HG03159 (cell line): ENCODE data around the gene ZBTB7C.

Experiments used
- ATAC-seq: cut with Tn5 transposase; IDR thresholded peaks from one replicate; pipeline ENCODE4 v1.9.1; 2021; ENCODE audit warnings: mild to moderate bottlenecking, moderate library complexity; ENCODE audit not compliant: unreplicated experiment

Gene ZBTB7C

GRCh38 chr18:48355276-48356115 is 53.7 kb downstream of the ZBTB7C start:
- ATAC-seq = no peak

DNA sequence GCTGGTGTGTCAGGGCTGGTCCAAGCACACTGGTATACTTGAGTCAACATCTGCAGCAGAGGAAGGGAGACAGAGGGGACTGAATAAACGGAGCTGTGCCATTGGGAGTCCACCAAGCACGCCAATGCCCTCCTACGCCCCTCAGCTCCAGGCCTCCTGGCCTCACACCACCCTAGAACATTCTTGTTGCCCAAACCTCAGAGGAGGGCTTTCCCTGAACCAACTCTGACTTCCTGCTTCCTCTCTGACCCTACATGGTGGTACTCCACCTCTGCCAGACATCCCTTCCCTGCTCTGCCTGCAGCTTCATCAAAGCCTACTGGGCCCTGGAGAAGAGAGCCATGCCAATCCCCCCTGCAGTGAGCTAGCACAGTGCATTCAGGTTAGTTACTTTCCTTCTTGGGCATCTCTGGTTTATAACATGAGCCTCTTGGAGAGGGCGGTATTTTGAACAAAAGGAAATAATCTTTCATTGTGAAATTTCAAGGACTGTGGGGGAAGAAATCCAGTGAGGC is 54.4 kb downstream of the ZBTB7C start:
- ATAC-seq = no peak

DNA sequence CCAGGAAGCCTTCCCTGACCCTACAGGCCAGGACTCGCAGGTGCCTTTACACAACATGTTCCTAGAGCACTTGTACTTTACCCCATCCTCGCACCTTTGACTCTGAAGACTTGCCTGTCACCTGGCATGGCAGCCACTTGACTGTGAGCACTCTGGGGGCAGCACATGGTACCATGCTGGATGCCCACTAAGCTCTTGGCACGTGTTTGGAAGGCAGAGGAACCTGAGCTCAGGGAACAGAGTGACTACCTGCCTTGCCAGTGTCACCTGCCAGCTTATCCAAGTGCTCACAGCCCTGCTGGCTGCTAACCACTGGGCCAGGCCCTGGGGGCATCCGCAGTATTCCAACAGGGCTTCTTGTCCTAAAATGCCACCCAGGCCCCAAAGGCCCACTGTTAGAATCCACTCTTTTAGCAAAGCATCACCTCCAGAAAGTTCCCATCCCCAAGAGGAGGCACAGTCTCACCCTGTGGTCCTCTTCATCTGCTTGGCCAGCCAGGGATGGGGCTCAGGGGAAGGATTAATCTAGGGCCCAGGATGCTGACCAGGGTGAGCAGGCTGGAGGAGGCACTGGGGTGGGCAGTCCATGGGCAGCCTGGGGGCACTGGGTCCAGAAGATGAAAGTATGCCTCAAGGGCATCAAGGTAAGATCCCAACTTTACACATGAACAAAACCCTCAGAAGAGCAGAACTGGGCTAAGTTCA is 57.0 kb downstream of the ZBTB7C start:
- no peak for ATAC-seq

DNA sequence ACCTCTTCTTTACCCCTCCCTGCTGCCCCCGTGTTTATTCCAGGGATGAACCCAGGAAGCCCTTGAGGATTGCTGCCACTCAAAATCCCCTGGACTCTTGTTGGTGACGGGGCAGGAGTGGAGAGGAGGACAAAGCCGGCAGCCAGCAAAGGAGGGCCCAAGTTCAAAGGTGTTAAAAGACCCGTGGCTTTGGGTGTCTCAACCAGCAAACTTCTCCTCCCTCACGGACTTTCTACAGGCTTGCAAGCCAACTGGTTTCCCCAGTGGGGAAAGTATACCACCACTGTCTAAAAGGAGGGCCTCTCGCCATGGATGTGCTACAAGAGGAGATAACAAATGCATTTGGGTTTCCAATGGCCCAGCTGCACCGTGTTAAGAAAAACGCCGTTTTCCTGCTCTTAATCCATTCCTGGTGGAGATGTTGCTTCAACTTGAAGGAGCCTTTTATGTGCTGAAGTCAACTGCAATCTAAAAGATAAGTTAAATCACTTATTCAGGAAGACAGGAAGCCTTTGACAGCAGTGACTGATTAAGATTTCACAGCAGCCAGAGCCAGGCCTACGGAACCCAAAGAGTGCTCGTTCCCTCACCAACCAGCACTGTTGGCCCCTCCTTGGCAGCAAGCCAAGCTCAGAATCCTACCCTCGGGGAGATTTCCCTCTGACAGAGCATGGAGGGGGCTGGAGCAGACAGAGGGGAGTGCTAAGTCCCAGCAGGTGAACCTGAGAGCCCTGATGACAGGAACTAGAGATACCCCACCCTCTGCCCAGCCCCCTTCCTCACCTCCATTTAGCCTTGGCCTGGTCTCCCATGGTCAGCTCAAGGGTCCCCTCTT is 57.8 kb downstream of the ZBTB7C start:
- ATAC-seq = no peak

- ATAC-seq = no peak
Measured at GRCh38 chr18:48348739-48349138, 60.4 kb downstream of the ZBTB7C start.

DNA sequence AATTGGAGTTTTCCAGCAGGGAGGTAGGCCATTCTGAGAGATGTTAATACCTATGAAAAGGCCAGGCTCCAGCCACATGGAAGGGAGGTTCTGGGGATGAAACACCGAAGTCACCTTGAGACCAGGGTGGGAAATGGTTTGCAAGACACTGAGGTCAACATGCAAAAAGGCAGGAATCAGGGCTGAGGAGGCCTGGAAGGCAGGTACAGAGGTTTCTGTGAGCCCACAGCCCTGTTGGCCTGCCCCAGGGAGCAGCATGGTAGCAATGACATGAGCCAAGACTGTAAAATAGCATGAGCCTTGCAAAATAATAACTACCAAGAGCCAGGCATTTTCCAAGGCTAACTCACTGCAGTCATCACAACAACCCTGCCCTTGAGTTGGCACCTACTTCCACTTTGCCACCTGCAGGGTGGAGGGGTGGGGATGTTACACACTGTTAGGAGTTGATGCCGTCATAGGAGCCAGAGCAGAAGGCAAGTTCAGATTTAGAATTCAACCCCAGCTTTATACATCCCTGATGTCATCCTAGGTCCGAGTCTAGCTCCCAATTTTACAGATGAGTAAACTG is 61.3 kb downstream of the ZBTB7C start:
- ATAC-seq = no peak

- ATAC-seq = no peak
Measured at GRCh38 chr18:48345596-48345995, 63.6 kb downstream of the ZBTB7C start.

GRCh38 chr18:48342581-48342980 is 66.6 kb downstream of the ZBTB7C start:
- no peak for ATAC-seq

DNA sequence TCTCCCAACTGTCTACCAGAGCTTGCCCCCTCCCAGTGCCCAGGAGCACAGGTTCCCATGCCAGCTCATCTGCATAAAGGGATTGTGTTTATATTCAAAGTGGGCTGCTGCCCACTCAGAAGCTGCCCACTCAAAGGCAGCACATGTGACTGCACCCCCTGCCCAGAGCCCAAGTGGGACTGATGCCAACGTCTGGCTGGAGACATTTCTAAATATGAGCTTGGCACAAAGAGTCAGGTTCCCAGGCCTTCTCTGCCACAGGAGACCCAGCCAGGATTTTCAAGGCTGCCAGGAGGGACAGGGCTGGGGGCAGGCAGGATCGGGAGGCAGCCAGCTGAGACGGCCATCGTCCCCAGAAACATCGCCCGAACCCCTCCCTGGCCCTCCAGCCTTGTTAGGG is 67.1 kb downstream of the ZBTB7C start:
- no peak for ATAC-seq

DNA sequence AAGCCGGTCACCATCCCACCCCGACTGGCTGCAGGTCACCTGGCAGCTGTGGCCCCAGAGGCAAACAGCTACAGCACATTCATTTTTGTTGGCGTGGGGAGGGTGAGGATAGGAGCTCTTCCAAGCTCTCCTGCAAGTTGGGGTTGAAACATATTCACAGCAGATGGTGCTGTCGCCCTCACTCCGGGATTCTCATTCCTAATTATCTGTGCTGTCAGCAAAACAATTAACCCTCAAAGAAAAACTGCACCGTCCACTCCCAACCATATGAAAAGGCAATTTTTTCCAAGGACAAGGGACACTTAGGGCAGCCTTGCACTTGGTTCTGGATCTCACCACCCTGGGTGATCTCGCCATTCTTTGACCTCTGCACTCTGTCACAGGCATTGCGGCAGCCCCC is 68.6 kb downstream of the ZBTB7C start:
- ATAC-seq = no peak

- no peak for ATAC-seq
Measured at GRCh38 chr18:48339692-48340091, 69.5 kb downstream of the ZBTB7C start.

GRCh38 chr18:48338915-48339314 is 70.3 kb downstream of the ZBTB7C start:
- ATAC-seq = no peak

DNA sequence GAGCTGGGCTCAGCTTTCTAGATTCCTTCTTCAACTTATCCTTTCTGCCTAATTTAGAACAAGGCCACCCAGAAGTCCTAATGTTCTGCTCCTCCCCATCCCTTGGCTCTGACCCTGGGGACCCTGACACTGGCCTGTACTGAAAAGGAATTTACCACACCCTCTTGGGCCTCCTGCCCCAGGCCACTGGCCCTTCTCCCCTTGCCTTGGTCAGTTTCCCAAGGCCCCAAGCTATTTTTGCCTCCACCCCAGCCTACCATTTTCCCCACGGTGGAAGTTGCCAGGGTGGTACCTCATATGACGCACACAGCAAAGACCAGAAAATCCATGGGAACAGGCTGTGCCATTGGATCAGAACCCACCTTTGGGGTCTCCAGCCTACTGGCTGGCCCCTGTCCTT is 72.1 kb downstream of the ZBTB7C start:
- ATAC-seq = no peak

DNA sequence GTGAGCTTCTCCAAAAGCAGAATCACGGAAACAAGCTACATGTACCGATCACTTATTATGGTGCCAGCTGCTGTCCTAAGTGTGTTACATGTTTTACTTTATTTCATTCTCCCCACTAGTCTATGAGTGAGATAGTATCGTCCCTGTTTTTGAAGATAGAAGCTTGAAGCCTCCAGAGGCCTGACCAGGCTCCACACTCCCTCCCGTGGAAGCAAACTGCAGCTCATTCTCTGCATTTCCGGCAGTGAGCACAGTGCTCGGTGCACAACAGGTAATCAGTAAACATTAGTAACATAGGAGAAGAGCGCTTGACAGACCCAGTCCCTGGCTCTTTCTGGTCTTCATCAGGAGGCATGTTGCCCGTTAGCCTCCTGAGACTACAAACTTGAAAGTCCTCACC is 72.9 kb downstream of the ZBTB7C start:
- no peak for ATAC-seq

- no peak for ATAC-seq
Measured at GRCh38 chr18:48335829-48336228, 73.4 kb downstream of the ZBTB7C start.

DNA sequence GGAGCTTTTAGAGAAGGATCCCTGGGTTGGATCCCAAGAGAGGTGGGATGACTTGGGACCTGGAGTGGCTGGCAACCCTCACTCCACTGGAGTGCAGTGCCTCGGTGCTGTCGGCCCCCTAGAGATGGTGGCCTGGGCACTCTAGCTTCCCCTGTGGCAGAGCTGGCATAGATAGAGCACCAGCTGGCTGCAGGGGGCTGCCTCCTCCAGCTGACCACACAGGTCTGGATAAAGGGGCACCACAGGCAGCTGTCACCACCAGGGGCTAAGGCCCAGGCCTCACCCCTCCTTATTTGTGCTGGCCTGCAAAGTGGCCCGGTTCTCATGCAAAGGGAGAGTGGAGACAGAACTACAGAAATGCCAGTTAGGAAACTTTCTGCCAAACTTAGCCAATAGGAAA is 74.3 kb downstream of the ZBTB7C start:
- ATAC-seq = no peak

GRCh38 chr18:48333563-48333962 is 75.6 kb downstream of the ZBTB7C start:
- ATAC-seq = no peak

GRCh38 chr18:48330016-48330991 is 78.9 kb downstream of the ZBTB7C start:
- ATAC-seq = no peak

DNA sequence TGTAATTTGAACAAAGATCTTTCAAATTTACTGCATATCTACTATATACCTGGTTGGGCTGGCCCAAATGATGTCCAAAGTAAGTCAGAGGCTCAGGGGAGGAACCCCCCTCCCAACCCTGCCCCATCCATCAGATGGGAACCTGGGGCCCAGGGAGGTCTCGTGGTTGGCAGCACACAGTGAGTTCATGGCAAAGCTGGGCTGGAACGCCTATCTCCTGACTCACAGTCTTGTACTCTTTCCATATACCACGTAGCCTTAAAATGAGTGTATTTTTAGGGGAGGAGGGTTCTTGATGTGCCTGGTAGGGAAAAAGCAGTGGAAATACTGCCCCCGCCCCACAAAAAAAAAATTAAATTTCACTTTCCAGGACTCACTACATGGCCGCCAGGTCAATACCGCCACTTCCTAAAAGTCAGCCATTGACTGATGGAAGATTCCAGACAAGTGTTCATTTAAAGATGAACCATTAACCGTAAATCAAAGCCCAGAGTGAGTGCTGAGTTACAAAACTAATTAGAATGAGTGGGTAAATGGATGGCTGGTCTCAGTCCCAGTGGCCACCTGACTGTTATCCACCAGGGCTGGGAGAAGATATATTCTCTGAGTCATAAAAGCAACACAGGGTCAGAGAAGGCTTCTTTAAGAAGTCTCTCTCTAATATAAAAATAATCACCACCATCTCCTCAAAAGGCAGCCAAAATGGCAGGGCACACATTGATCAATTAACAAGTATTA is 80.5 kb downstream of the ZBTB7C start:
- no peak for ATAC-seq
